Esophagus muscularis mucosa (tissue), 3 donors: ENCODE data around the gene PFDN1.

Source experiments
- CTCF ChIP-seq, 3 experiments: fragments of 200-600 bp in 2 of 3; fragments of 450-650 bp in 1 of 3; sonication (generic) in 2 of 3; IDR thresholded peaks; one replicate each; pipeline ENCODE4 v1.5.1; 2017 to 2019; ENCODE audit warnings: antibody characterized with exemption in 3 of 3, mild to moderate bottlenecking in 2 of 3, moderate library complexity in 1 of 3
- EP300 ChIP-seq: sonication (generic); formaldehyde crosslinking; IDR thresholded peaks from one replicate; pipeline ENCODE4 v1.6.1; 2017; ENCODE audit warnings: antibody characterized with exemption

DNA sequence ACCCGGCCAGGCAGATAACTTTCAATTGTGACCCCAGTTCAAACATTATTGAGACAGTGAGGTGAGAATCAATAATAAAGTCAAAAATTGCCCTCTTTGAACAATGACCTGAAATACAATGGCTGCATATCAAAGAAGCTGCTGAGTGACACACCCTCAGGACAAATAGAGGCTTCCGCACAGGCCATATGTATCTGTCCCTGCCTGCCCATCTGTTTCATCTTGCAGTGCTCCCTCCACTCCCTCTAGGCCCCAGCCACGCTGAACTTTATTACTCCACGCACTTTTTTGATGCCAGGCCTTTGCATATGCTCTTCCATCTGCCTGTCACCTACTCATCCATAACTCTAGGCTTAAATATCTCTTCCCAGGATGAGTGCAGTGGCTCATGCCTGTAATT is 15.9 kb upstream of the PFDN1 start:
- TF ChIP-seq CTCF (IDR thresholded peaks at IDR 0.05): no peak
- TF ChIP-seq EP300: no peak
